Measurements from ENCODE around the gene ZNF22.

- TF ChIP-seq, protein P1, sequence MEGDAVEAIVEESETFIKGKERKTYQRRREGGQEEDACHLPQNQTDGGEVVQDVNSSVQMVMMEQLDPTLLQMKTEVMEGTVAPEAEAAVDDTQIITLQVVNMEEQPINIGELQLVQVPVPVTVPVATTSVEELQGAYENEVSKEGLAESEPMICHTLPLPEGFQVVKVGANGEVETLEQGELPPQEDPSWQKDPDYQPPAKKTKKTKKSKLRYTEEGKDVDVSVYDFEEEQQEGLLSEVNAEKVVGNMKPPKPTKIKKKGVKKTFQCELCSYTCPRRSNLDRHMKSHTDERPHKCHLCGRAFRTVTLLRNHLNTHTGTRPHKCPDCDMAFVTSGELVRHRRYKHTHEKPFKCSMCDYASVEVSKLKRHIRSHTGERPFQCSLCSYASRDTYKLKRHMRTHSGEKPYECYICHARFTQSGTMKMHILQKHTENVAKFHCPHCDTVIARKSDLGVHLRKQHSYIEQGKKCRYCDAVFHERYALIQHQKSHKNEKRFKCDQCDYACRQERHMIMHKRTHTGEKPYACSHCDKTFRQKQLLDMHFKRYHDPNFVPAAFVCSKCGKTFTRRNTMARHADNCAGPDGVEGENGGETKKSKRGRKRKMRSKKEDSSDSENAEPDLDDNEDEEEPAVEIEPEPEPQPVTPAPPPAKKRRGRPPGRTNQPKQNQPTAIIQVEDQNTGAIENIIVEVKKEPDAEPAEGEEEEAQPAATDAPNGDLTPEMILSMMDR (IDR thresholded peaks at IDR 0.05): no peak
- TF ChIP-seq POLR2A (IDR thresholded peaks at IDR 0.05) (no peak), POLR2AphosphoS5 (IDR thresholded peaks at IDR 0.05; ENCODE audit: insufficient read depth in 1 of 2, low read depth in 1 of 2) (no peak)
Measured at GRCh38 chr10:44954042-44954441, 46.7 kb upstream of the ZNF22 start.

Data from vagina (tissue), 2 donors.